DMS153 treated with DMSO at 0.1 percent for 48 hours (cell line): ENCODE measurements around the gene RPL12.

Source experiments
- DNase-seq: peaks from one replicate; lab custom pipeline; 2025; ENCODE audit not compliant: unreplicated experiment; lab: John Stamatoyannopoulos, UW

Gene RPL12

DNA sequence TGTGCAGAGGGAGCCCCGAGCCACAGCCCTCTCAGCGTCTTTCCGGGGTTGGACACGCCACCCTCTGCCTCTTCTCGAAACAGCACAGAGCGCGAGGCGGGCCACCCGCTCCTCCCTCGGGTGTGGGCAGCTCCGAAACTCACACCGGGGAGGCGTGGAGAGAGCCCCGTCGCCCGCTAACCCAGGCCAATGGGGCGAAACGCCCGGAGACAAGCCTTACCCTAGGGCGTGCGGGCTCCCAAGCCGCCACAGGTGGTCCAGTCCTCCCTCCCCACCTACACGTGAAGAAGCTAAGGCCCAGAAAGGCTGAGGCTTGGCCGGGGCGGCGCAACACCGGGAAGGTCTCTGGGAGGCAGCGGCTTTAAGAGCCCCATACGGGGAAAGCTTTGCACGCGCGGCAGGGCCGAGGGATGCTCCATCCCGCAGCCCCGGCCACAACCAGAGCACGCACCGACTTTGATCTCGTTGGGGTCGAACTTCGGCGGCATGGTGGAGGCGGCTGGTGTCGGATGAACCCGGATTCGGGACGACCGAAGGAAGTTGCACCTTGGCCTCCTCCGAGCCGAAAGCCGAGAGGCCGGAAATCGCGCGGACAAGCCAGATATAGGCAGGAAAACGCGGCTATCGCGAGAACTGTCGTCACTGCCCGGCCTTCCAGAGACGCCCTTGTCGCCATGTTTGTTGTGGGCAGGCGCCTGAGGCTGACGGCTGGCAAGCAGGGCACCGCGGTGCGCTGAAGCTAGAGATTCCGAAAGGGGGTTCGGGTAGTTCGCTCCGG lies at the start of gene RPL12, which contains the start of gene LRSAM1:
Gene RPL12, minus strand, starts transcription at position 577 of the 778 bp plus-strand sequence. Its CDS starts 89 bp downstream, at position 488.
Gene LRSAM1, plus strand, starts transcription at position 681 of the 778 bp plus-strand sequence. CDS start 3,018 bp downstream, outside the sequence.
- DNase-seq: peak; percentile 79

- no peak for DNase-seq
These were observed 49.7 kb upstream of the RPL12 start for GRCh38 chr9:127500862-127501261.

- DNase-seq: no peak
These were observed 49.2 kb upstream of the RPL12 start for GRCh38 chr9:127500399-127500798.

- no peak for DNase-seq
These were observed 47.1 kb upstream of the RPL12 start for GRCh38 chr9:127498298-127498697.

- no peak for DNase-seq
These were observed 46.6 kb upstream of the RPL12 start for GRCh38 chr9:127497656-127498290.

GRCh38 chr9:127496974-127497373 lies 45.8 kb upstream of the RPL12 start:
- no peak for DNase-seq

- DNase-seq: no peak
These were observed 44.8 kb upstream of the RPL12 start for GRCh38 chr9:127495884-127496555.

- DNase-seq: no peak
These were observed 43.1 kb upstream of the RPL12 start for GRCh38 chr9:127494304-127494702.

DNA sequence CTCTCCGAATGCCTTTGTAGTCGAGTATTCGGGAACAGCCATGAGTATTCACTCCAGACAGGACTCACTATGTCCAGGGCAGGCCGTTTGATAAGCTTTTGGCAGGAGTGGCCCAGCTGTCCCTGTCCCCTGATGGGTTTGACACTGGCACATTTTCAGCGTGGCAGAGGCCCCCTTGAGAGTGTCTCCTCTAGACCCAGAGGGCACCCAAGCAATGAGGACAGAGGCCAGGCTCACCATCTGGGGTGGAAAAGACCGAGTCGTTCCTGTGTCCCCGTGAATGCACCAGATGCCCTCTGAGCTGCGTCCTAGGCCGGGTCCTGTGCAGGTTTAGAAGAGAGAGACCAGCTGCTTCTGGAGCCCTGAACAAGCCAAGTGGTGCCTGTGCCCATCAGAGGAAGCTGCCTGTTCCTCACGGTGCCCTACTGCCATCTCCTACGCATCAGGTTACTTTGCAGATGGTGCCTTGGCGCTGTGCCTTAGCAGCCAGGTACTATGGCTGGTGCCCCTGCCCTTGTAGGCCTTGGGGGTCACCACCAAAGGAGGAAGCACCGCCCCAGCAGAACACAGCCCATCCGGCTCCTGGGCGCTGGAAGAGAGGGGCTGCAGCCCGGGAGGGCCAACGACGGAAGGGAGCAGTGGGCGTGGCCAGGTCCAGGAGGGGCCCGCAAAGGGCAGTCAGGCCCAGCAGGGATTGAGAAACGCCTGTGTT lies 42.5 kb upstream of the RPL12 start:
- DNase-seq: no peak

DNA sequence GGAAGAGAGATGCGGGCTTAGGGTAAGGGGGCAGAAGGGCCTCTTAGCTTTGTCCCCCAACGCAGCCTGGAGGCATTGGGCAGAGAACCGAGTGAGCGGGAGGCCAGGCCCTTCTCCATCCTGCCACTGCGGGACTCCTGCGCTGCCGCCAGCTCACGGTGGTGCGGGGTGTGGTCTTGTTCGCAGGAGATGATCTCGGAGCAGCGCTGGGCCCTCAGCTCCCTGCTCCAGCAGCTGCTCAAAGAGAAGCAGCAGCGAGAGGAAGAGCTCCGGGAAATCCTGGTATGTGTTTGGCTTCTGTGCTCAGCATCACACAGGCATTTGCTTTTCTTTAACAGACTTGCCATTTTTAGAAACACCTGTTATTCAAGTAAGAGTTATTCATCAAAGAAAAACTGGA lies 41.4 kb upstream of the RPL12 start:
- no peak for DNase-seq

DNA sequence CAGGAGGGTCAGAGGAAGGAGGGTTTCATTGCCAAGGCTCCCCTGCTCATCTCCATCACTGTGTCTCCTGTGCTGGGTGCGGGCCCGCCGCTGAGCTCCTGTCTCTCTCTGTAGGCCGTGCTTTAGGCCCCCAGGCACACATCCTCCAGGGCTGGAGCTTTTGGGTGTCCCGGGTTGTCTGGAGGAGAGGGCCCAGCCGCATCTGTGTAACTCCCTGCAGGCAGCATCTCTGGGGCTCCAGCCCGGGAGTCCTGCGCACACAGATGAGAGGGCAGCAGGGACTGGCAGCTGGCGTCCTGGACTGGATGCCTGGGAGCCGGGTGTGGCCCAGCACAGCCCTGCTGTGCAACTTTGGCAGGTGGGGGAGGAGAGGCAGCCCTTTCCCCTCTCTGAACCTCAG lies 40.3 kb upstream of the RPL12 start:
- DNase-seq: no peak

DNA sequence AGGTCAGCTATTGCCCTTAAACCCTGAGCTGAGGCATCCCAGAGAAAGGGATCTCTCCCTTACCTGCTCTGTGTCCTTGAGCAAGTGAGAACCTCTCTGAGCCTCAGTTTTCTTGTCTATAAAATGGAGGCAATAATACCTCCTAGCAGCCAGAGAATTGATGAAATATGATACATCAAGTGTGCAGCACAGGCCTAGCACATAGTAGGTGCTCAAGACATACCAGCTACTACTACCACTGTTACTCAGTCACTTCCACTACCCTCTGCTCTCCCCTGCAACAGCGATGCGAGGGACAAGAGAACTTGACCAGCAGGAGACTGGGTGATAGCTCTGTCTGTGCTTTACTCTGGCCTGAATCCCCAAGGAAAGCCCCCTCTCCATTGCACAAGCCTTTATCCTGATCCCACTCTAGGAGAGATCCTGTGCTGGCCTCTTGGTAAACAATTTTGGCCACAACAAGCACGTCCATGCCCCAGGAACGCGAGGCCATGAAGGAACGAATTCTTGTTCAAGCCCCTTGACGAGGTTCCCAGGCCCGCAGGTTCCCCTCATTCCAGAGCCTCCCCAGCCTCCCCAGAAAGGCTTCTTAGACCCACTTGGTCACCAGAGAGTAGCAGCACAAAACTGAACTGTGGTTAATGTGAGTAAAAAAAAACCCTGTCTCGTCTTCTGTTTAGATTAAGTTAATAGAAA lies 39.5 kb upstream of the RPL12 start:
- DNase-seq: no peak

DNA sequence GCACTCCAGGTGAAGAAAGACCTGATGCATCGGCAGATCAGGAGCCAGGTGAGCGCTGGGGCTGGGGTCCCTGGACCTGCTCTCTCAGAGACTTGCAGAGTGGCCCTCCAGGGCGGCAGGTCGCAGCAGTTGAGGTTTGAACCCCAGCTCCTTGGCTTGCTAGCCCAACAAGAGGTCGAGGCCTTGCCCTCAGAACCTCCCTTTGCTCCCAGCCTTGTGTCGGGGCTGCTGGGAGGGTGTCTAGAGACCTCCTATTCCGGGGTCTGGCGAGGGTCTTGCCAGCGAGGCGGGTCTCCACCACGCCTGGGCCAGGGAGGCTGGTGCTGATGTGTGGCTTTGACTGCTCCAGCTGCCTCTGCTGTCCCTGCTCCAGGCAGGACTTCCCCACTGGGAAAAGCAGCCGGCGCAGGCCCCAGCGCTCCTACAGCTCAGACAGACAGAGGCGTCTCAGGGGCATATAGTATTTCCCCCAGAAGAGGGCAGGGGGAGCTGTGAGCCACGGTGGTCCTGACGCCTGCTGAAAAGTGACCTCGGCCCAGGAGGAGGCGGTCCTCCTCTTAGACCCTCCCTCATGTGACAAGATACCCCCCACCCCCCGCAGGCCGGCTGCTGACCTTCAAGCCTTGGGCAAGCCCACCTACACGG lies 38.4 kb upstream of the RPL12 start:
- no peak for DNase-seq

DNA sequence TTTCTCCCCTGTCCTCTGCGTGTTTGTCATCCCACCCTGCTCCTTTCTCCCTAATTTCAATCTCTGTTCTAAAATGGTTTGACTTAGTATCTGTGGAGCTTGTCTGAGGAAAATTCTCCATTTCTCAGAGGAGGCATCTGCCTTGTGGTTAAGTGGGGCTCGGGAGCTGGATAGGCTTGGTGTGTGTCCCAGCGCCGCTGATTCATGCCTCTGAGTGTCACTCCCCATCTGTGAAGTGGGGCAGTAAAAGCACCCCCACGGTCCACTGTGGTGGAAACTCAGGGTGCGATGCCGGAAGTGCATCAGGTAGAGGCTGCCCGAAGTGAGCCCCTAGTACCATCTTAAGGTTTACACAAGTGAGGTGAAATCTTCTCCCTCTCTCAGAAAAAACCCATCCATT lies 37.7 kb upstream of the RPL12 start:
- no peak for DNase-seq

- no peak for DNase-seq
These were observed 34.8 kb upstream of the RPL12 start for GRCh38 chr9:127485995-127486394.

DNA sequence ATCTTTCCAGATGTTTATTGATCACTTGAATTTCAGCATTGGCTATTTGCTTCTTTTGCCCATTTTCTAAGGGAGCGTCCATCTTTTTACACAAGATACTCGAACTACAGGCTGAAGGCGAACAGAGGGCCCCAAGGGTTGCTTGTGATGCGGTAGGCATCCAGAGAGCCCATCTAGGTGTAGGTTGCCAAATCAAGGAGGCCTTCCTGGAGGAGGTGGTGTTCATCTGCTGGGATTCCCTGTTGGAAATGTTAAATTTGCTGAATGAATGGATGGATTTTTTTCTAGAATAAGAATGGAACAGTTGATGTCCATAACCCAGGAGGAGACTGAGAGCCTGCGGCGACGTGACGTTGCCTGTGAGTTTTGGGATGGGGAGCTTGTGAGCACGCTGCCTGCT lies 31.5 kb upstream of the RPL12 start:
- DNase-seq: no peak

DNA sequence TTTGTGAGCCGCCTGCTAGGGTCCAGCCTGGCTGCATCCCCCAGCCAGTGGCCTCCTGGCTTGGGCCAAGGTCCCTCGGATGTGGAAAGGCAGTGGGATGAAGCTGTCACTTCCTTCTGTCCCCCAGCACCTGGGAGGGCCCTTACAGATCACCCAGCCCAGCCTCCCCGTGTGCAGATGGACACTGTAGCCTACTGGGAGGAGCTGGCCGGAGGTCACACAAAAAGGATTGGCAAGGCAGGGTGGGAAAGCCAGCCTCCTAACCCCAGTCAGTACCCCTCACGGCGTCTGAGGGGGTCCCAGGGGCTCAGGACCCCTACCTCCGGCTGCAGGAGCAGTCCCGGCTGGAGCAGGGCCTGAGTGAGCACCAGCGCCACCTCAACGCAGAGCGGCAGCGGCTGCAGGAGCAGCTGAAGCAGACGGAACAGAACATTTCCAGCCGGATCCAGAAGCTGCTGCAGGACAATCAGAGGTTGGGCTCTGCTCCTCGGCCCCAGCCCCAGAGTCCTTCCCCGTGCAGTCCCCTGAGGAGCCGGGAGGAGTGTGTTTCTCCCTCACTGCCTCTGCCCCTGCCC lies 28.4 kb upstream of the RPL12 start:
- DNase-seq: no peak

DNA sequence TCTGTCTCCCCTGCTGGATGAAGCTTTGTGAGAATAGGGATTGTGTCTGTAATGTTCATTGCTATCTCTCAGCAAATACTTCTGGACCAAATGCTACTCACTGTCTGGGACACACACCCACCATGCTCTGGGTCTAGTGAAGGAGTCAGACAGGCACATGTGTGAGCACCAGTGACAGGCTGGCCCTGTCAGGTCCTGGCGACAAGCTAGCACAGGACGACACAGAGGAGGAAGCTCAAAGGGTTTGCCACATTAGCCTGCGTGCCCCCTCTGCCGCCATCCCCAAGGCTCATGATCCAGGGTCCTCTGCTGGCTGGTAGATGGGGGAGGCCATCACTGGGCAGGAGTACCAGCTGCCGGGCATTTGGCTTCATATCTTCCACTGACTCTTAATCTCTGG lies 23.4 kb upstream of the RPL12 start:
- no peak for DNase-seq

GRCh38 chr9:127473932-127474331 lies 22.7 kb upstream of the RPL12 start:
- no peak for DNase-seq

DNA sequence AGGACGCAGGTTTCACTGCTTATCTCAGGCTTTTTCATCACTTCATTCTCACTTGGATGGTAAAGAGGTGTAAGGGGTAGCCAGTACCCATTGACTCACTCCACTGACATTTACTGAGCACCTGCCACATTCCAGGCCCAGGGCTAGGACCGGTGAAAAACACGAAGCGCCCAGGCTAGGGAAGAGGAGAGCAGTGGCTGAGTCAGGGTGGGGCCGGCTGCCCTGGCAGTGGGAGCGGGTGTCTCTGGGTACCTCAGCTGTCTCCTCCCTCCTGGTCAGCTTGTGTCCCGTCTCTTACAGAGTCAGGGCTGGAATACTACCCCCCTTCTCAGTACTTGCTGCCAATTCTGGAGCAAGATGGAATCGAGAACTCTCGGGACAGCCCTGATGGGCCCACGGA lies 22.3 kb upstream of the RPL12 start:
- DNase-seq: no peak
